IMR-90 (cell line): ENCODE data around the gene PHC2. TPM values are rescaled to one million over a fixed set of nuclear protein-coding genes. Genes with fewer than 3 reads are reported as not detected.

Experiments
- ATAC-seq: fragments of 200-7000 bp; cut with Tn5 transposase; 2 replicates; pipeline ENCODE4 v1.9.1; 2020; ENCODE audit warnings: low read depth, mild to moderate bottlenecking, moderate library complexity
- BruUV-seq: library from RNA; stranded (reverse); fragments of 400-500 nt; replicated peaks from 2 replicates; lab custom pipeline; 2021; lab: Mats Ljungman, UMichigan
- CTCF ChIA-PET: fragments of 300-600 bp; formaldehyde crosslinking; extraction: SDS; loops from one replicate; lab custom pipeline; 2021; ENCODE audit warnings: antibody characterized with exemption; lab: Yijun Ruan, JAX
- POLR2A ChIA-PET: fragments of 300-600 bp; sonication (Branson Sonifier 250); formaldehyde crosslinking; loops from one replicate; lab custom pipeline; 2022; ENCODE audit warnings: antibody characterized with exemption; ENCODE audit not compliant: unreplicated experiment; lab: Charles Lee
- DNase-seq: peaks from one replicate; pipeline ENCODE4 v3.0.0; 2013
- H2AFZ ChIP-seq: replicated peaks from 2 replicates; pipeline ENCODE3; 2013; ENCODE audit warnings: low read length, mild to moderate bottlenecking; ENCODE audit not compliant: poor library complexity
- H2AK5ac ChIP-seq: 2 replicates; pipeline ENCODE4 v1.6.1; 2013; ENCODE audit warnings: low read depth, low read length, inconsistent platforms
- H2AK9ac ChIP-seq: replicated peaks from 2 replicates; pipeline ENCODE3; 2013; ENCODE audit warnings: mild to moderate bottlenecking, low read depth, low read length, moderate library complexity; ENCODE audit not compliant: poor library complexity
- H2BK120ac ChIP-seq: 2 replicates; pipeline ENCODE4 v1.6.1; 2013; ENCODE audit warnings: low read depth, low read length, inconsistent platforms
- H2BK15ac ChIP-seq: 3 replicates; pipeline ENCODE4 v1.6.1; 2013; ENCODE audit warnings: low read depth, low read length, inconsistent platforms
- H2BK20ac ChIP-seq: 2 replicates; pipeline ENCODE4 v1.6.1; 2013; ENCODE audit warnings: low read depth, mild to moderate bottlenecking, inconsistent platforms, low read length, moderate library complexity
- H2BK5ac ChIP-seq: 2 replicates; pipeline ENCODE4 v1.6.1; 2013; ENCODE audit warnings: mild to moderate bottlenecking, low read depth, low read length, inconsistent platforms; ENCODE audit not compliant: poor library complexity, severe bottlenecking
- H3K14ac ChIP-seq: replicated peaks from 2 replicates; pipeline ENCODE4 v1.6.1; 2013; ENCODE audit warnings: low read depth, low read length, inconsistent platforms
- H3K18ac ChIP-seq: 2 replicates; pipeline ENCODE4 v1.6.1; 2013; ENCODE audit warnings: low read depth, low read length, control low read depth
- H3K23ac ChIP-seq: 2 replicates; pipeline ENCODE4 v1.6.1; 2013; ENCODE audit warnings: low read depth, low read length, inconsistent platforms
- H3K27ac ChIP-seq: 2 replicates; pipeline ENCODE4 v1.5.1; 2013; ENCODE audit warnings: mild to moderate bottlenecking, control low read depth, low read length; ENCODE audit not compliant: insufficient read depth
- H3K27me3 ChIP-seq: 2 replicates; pipeline ENCODE4 v1.6.1; 2013; ENCODE audit warnings: low read length; ENCODE audit not compliant: control insufficient read depth, insufficient read depth
- H3K36me3 ChIP-seq: 2 replicates; pipeline ENCODE4 v1.6.1; 2013; ENCODE audit warnings: low read length, mixed read lengths; ENCODE audit not compliant: control insufficient read depth, insufficient read depth
- H3K4ac ChIP-seq: 2 replicates; pipeline ENCODE4 v1.6.1; 2013; ENCODE audit warnings: low read depth, low read length, inconsistent platforms
- H3K4me1 ChIP-seq: 2 replicates; pipeline ENCODE4 v1.6.1; 2013; ENCODE audit warnings: low read length, mixed read lengths; ENCODE audit not compliant: control insufficient read depth, insufficient read depth
- H3K4me2 ChIP-seq: 2 replicates; pipeline ENCODE4 v1.6.1; 2013; ENCODE audit warnings: low read depth, mild to moderate bottlenecking, control low read depth, low read length, moderate library complexity
- H3K4me3 ChIP-seq: 2 replicates; pipeline ENCODE4 v1.5.1; 2013; ENCODE audit warnings: low read depth, mild to moderate bottlenecking, control low read depth, low read length, moderate library complexity; ENCODE audit not compliant: insufficient read depth
- H3K56ac ChIP-seq: 2 replicates; pipeline ENCODE4 v1.6.1; 2013; ENCODE audit warnings: low read length, inconsistent platforms; ENCODE audit not compliant: insufficient read depth; ENCODE audit errors: extremely low read depth
- H3K79me1 ChIP-seq, 2 experiments: 2 replicates each; pipeline ENCODE4 v1.6.1; 2013; ENCODE audit warnings: low read length in 2 of 2, inconsistent platforms in 1 of 2, low read depth in 1 of 2
- H3K9ac ChIP-seq: 2 replicates; pipeline ENCODE4 v1.6.1; 2013; ENCODE audit warnings: low read depth, low read length, control low read depth
- H3K9me1 ChIP-seq: 2 replicates; pipeline ENCODE4 v1.6.1; 2013; ENCODE audit warnings: low read length, inconsistent platforms; ENCODE audit not compliant: insufficient read depth
- H3K9me3 ChIP-seq: 2 replicates; pipeline ENCODE4 v1.6.1; 2013; ENCODE audit warnings: low read length; ENCODE audit not compliant: control insufficient read depth, insufficient read depth
- H4K20me1 ChIP-seq: 2 replicates; pipeline ENCODE4 v1.6.1; 2013; ENCODE audit warnings: low read length, inconsistent platforms; ENCODE audit not compliant: insufficient read depth
- H4K5ac ChIP-seq: 2 replicates; pipeline ENCODE4 v1.6.1; 2013; ENCODE audit warnings: mild to moderate bottlenecking, low read depth, low read length, control low read depth
- H4K8ac ChIP-seq, 2 experiments: 2 replicates each; pipeline ENCODE4 v1.6.1; 2013; ENCODE audit warnings: low read depth in 2 of 2, low read length in 2 of 2, control low read depth in 1 of 2, inconsistent platforms in 1 of 2
- H4K91ac ChIP-seq: 2 replicates; pipeline ENCODE4 v1.6.1; 2013; ENCODE audit warnings: low read depth, low read length, inconsistent platforms; ENCODE audit not compliant: insufficient read depth
- CEBPB ChIP-seq: IDR thresholded peaks from 2 replicates; pipeline ENCODE4 v1.6.1; 2012; ENCODE audit warnings: low read depth, low read length, improper control_type of control experiment
- NFE2L2 ChIP-seq: fragments of 150-350 bp; IDR thresholded peaks from 2 replicates; pipeline ENCODE4 v1.6.1; 2016; ENCODE audit warnings: low read depth, mild to moderate bottlenecking, low read length
- WGBS, 2 experiments: methylation state at CpG; one replicate each; pipeline versions ENCODE4 v1.1.5 to v1.1.7; 2013; ENCODE audit warnings: missing lambda C conversion rate in 2 of 2; ENCODE audit not compliant: insufficient read length in 1 of 2; ENCODE audit errors: extremely low coverage in 2 of 2; 5-methylcytosine and 5-hydroxymethylcytosine counted together
- dilution Hi-C: fragments of 300-500 bp; cut with HindIII; formaldehyde crosslinking; loops from one replicate; pipeline ENCODE4 v1.14.3; 2018; ENCODE audit warnings: low sequenced_read_pairs; ENCODE audit not compliant: unreplicated experiment
- in situ Hi-C: fragments of 300-500 bp; cut with MboI; formaldehyde crosslinking; loops from 3 replicates; pipeline ENCODE4 v1.14.3; 2019; ENCODE audit warnings: low sequenced_read_pairs, inconsistent platforms, mixed read lengths
- intact Hi-C: fragments of 100-400 bp; cut with micrococcal nuclease; formaldehyde crosslinking; loops from 2 replicates; pipeline ENCODE4 v1.10.0; 2022
- polyA plus RNA-seq, 3 experiments: library from polyadenylated mRNA; depleted of rRNA; stranded (reverse); fragments of >200 nt; gene quantifications; 2 replicates each; pipeline ENCODE4 v1.2.3, GENCODE V29; 2012; ENCODE audit warnings: low replicate concordance in 1 of 3
- total RNA-seq: library from RNA; depleted of rRNA; stranded (reverse); fragments of >200 nt; gene quantifications from 2 replicates; pipeline ENCODE4 v1.2.3, GENCODE V29; 2012

Gene PHC2
- total and polyA plus RNA-seq, 2 of the 4 experiments (the other 2 are of a cell fraction): 46.4 to 98.1 TPM

DNA sequence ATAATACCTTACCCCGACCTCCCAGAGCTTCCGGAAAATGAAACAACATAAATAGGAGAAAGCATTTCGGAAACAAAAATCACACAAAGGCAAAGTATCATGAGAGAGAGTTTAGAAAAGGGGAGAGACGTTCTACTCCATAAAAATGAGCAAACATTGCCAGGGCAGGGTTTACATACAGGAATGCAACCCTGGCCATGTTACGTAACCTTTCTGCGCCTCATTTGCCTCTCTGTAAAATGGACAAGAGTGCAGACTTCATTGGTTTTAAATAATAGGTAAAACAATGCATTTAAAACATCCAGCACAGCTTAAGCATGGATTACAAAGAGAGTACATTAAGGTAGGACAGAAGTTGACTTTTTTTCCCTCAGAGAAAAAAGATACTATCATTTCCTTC lies 45.6 kb downstream of the PHC2 start:
- dilution Hi-C loops: no loop called here
- H3K79me1 ChIP-seq: peaks cover 17 to 39% of the 10 kb centered on the region in 2 experiments
- no peak overlapping the region for H2AFZ ChIP-seq
- peak overlapping the region; percentile 79 for H3K18ac ChIP-seq
- no TSS peak for BruUV-seq
- H3K9me3 ChIP-seq: no peaks in the 10 kb centered on the region
- TF ChIP-seq CEBPB: peak; percentile 65
- TF ChIP-seq NFE2L2: no peak
- H3K4me2 ChIP-seq: no peak overlapping the region
- WGBS, 2 experiments: no CpG with 5 or more reads among the region's 6 CpGs
- intact Hi-C loops: no loop called here
- DNase-seq (no peak), ATAC-seq (no peak)
- H3K27ac ChIP-seq: no peak overlapping the region; the same call in 1 of the 2 replicates
- H2AK9ac ChIP-seq: peak overlapping the region; percentile 3
- in situ Hi-C loops: no loop called here
- peak overlapping the region; percentile 92; the same call in 2 of the 3 replicates for H2BK15ac ChIP-seq
- H4K5ac ChIP-seq: peak overlapping the region; percentile 76
- H3K27me3 ChIP-seq: no peaks in the 10 kb centered on the region
- H3K4me3 ChIP-seq: no peak overlapping the region
- peak overlapping the region; percentile 91 for H2BK20ac ChIP-seq
- peak overlapping the region; percentile 67 for H4K91ac ChIP-seq
- peaks cover 50% of the 10 kb centered on the region for H3K4me1 ChIP-seq
- peak overlapping the region; percentile 76 for H3K4ac ChIP-seq
- peak overlapping the region; percentile 7 to 72 for H4K8ac ChIP-seq
- H3K14ac ChIP-seq: peak overlapping the region; percentile 35
- no peaks in the 10 kb centered on the region for H3K36me3 ChIP-seq
- peak overlapping the region; percentile 72 for H2BK120ac ChIP-seq
- peak overlapping the region; percentile 18; the same call in 1 of the 2 replicates for H3K23ac ChIP-seq
- ChIA-PET POLR2A (no interaction called here), CTCF (no interaction called here)
- H4K20me1 ChIP-seq: no peaks in the 10 kb centered on the region
- H3K56ac ChIP-seq: no peak overlapping the region
- H3K9me1 ChIP-seq: peaks cover 22% of the 10 kb centered on the region
- H2BK5ac ChIP-seq: no peak overlapping the region
- H2AK5ac ChIP-seq: peak overlapping the region; percentile 92
- no peak overlapping the region for H3K9ac ChIP-seq
